Right atrium auricular region (tissue), 2 donors: ENCODE results near the gene CHRNA4. TPM values are rescaled to one million over a fixed set of nuclear protein-coding genes. Genes with fewer than 3 reads are reported as not detected.

ENCODE experiments used
- DNase-seq: peaks from one replicate; pipeline ENCODE4 v3.0.0-alpha.2; 2019; ENCODE audit warnings: low spot score
- H3K27ac ChIP-seq, 2 donors: fragments of 200-600 bp; sonication (generic); 1 replicate in 1 of 2; 2 replicates in 1 of 2; pipeline ENCODE4 v1.5.1; 2016 to 2019
- H3K27me3 ChIP-seq, 2 donors: fragments of 200-600 bp; sonication (generic); one replicate each; pipeline versions ENCODE4 v1.5.1 to v1.6.0; 2017 to 2019
- H3K36me3 ChIP-seq: fragments of 200-600 bp; sonication (generic); one replicate; pipeline ENCODE4 v1.5.1; 2016
- H3K4me1 ChIP-seq, 2 donors: fragments of 200-600 bp; sonication (generic); one replicate each; pipeline versions ENCODE4 v1.5.1 to v1.6.0; 2017 to 2019
- H3K4me3 ChIP-seq, 2 donors: fragments of 200-600 bp; sonication (generic); 1 replicate in 1 of 2; 2 replicates in 1 of 2; pipeline ENCODE4 v1.5.1; 2017 to 2019; ENCODE audit warnings: mild to moderate bottlenecking in 1 of 2, moderate library complexity in 1 of 2
- H3K9me3 ChIP-seq, 2 donors: fragments of 200-600 bp; sonication (generic); one replicate each; pipeline ENCODE4 v1.5.1; 2019
- total RNA-seq, 2 donors: library from RNA; depleted of rRNA; stranded (reverse); fragments of >200 nt; gene quantifications; one replicate each; pipeline ENCODE4 v1.1.0, GENCODE V29; 2016
- TF ChIP-seq, protein P1 (sequence below), 2 donors: fragments of 200-600 bp; sonication (generic); IDR thresholded peaks; one replicate each; pipeline ENCODE4 v1.5.1; 2019; ENCODE audit warnings: antibody characterized with exemption in 2 of 2

The CHRNA4 gene
- total RNA-seq, 2 donors from 2014 or later = not detected

- Histone ChIP-seq H3K4me3 (no peak overlapping the region), H3K4me1 (peaks cover 0 to 9% of the 10 kb centered on the region in 2 donors), H3K27ac (no peak overlapping the region), H3K9me3 (no peaks in the 10 kb centered on the region), H3K27me3 (peaks cover 4 to 26% of the 10 kb centered on the region in 2 donors), H3K36me3 (no peaks in the 10 kb centered on the region)
- no peak for DNase-seq
- TF ChIP-seq, protein P1, sequence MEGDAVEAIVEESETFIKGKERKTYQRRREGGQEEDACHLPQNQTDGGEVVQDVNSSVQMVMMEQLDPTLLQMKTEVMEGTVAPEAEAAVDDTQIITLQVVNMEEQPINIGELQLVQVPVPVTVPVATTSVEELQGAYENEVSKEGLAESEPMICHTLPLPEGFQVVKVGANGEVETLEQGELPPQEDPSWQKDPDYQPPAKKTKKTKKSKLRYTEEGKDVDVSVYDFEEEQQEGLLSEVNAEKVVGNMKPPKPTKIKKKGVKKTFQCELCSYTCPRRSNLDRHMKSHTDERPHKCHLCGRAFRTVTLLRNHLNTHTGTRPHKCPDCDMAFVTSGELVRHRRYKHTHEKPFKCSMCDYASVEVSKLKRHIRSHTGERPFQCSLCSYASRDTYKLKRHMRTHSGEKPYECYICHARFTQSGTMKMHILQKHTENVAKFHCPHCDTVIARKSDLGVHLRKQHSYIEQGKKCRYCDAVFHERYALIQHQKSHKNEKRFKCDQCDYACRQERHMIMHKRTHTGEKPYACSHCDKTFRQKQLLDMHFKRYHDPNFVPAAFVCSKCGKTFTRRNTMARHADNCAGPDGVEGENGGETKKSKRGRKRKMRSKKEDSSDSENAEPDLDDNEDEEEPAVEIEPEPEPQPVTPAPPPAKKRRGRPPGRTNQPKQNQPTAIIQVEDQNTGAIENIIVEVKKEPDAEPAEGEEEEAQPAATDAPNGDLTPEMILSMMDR (IDR thresholded peaks at IDR 0.05) = no peak
Measured at GRCh38 chr20:63295422-63295821, 65.7 kb downstream of the CHRNA4 start.

DNA sequence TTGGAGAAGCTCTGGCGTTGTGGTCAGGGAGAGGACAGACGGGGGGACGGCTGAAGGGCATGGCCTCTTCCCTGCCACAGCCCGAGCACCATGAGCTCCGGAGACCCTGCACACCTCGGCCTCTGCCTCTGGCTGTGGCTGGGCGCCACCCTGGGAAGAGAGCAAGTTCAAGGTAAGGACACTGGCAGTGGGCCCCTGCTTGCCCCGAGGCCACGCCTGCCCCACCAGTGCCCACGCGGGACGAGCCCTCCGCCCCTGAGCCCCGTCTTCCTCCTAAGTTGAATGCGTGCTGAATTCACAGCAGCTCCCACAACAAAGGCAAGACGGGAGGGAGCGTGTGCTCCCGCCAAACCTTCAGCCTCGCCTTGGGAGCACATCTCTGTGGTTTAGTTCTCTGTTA is 66.1 kb downstream of the CHRNA4 start:
- Histone ChIP-seq H3K27me3 (peaks cover 4 to 26% of the 10 kb centered on the region in 2 donors), H3K27ac (no peak overlapping the region), H3K4me1 (peaks cover 0 to 13% of the 10 kb centered on the region in 2 donors), H3K36me3 (no peaks in the 10 kb centered on the region), H3K9me3 (no peaks in the 10 kb centered on the region), H3K4me3 (no peak overlapping the region)
- TF ChIP-seq, protein P1 (IDR thresholded peaks at IDR 0.05) = no peak
- no peak for DNase-seq

GRCh38 chr20:63294536-63294900 is 66.6 kb downstream of the CHRNA4 start:
- H3K27ac ChIP-seq = no peak overlapping the region
- no peak overlapping the region for H3K4me3 ChIP-seq
- H3K36me3 ChIP-seq = no peaks in the 10 kb centered on the region
- H3K4me1 ChIP-seq = peaks cover 0 to 13% of the 10 kb centered on the region in 2 donors
- TF ChIP-seq, protein P1 (IDR thresholded peaks at IDR 0.05) = no peak
- DNase-seq = no peak
- no peaks in the 10 kb centered on the region for H3K9me3 ChIP-seq
- H3K27me3 ChIP-seq = peaks cover 4 to 26% of the 10 kb centered on the region in 2 donors

GRCh38 chr20:63293871-63294535 is 67.1 kb downstream of the CHRNA4 start:
- DNase-seq = no peak
- Histone ChIP-seq H3K4me3 (no peak overlapping the region), H3K27me3 (peaks cover 4 to 26% of the 10 kb centered on the region in 2 donors), H3K27ac (no peak overlapping the region), H3K4me1 (peaks cover 0 to 13% of the 10 kb centered on the region in 2 donors), H3K9me3 (no peaks in the 10 kb centered on the region), H3K36me3 (peaks cover 3% of the 10 kb centered on the region)
- TF ChIP-seq, protein P1 (IDR thresholded peaks at IDR 0.05) = no peak

DNA sequence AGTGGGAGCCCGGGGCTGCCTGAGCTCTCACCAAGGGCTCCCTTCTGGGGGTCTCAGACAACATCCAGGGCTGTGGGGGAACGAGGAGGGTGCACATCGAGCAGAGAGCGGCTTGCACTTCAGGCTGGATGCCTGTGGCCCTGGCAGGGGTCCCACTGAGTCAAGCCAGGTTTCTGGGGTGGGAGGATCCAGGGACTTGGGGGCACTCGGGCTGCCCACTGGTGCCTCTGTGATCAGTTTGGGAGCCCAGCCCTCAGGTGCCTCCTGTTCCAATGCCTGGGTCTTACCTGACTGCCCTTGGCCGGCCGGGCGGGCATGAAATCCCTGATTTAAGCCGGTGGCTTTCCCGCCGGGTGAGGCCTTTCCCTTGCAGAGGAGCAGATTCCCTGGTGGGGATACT is 67.7 kb downstream of the CHRNA4 start:
- DNase-seq = no peak
- Histone ChIP-seq H3K27ac (no peak overlapping the region), H3K36me3 (peaks cover 9% of the 10 kb centered on the region), H3K27me3 (peaks cover 4 to 26% of the 10 kb centered on the region in 2 donors), H3K4me3 (no peak overlapping the region), H3K9me3 (no peaks in the 10 kb centered on the region), H3K4me1 (peaks cover 0 to 13% of the 10 kb centered on the region in 2 donors)
- TF ChIP-seq, protein P1 (IDR thresholded peaks at IDR 0.05) = no peak

Other genes with a start within 250 kb of the CHRNA4 start
- 10 to 100 TPM; 15.7 to 26.1 TPM for gene YTHDF1, start 145.2 kb downstream of the CHRNA4 start, total RNA-seq
- gene BIRC7, start 125.4 kb downstream of the CHRNA4 start, total RNA-seq = not detected
- gene NKAIN4, start 106.9 kb downstream of the CHRNA4 start, total RNA-seq = not detected
- gene ARFGAP1, start 88.5 kb downstream of the CHRNA4 start, total RNA-seq = 10 to 100 TPM; 19.1 to 20.7 TPM
- not detected for gene COL20A1, start 68.2 kb downstream of the CHRNA4 start, total RNA-seq
- not detected for gene KCNQ2, start 111.3 kb upstream of the CHRNA4 start, total RNA-seq
- gene EEF1A2, start 137.7 kb upstream of the CHRNA4 start, total RNA-seq = 100 to 1,000 TPM; 797 to 886 TPM
- gene PPDPF, start 159.4 kb upstream of the CHRNA4 start, total RNA-seq = 100 to 1,000 TPM; 138 to 185 TPM
- not detected for gene PTK6, start 176.0 kb upstream of the CHRNA4 start, total RNA-seq
- not detected for gene SRMS, start 186.4 kb upstream of the CHRNA4 start, total RNA-seq
- gene FNDC11, start 192.8 kb upstream of the CHRNA4 start, total RNA-seq = not detected
- gene HELZ2, start 212.9 kb upstream of the CHRNA4 start, total RNA-seq = 10 to 100 TPM; 12.5 to 21.5 TPM